Dendritic cell treated with granulocyte-macrophage colony-stimulating factor and Interleukin-4, amounts not matched to agents 40 ng/mL and 50 ng/mL, for 4 days (primary cell): Measurements from ENCODE around the gene WBP4.
"Not testable (repeated sequence)": the region's sequence is repeated elsewhere in the genome, so short reads cannot be mapped to it uniquely, and the experiment has no call there.

Source experiments
- H3K27ac Mint-ChIP-seq: one replicate; pipeline ENCODE4 v1.8.0; 2022; ENCODE audit warnings: mild to moderate bottlenecking, mixed read lengths
- H3K27me3 Mint-ChIP-seq: one replicate; pipeline ENCODE4 v1.8.0; 2022; ENCODE audit warnings: mild to moderate bottlenecking, mixed read lengths
- H3K36me3 Mint-ChIP-seq: one replicate; pipeline ENCODE4 v1.8.0; 2022; ENCODE audit warnings: low read depth, mixed read lengths
- H3K4me1 Mint-ChIP-seq: one replicate; pipeline ENCODE4 v1.8.0; 2022; ENCODE audit warnings: low read depth, mixed read lengths
- H3K4me3 Mint-ChIP-seq: one replicate; pipeline ENCODE4 v1.8.0; 2022; ENCODE audit warnings: mild to moderate bottlenecking, moderate library complexity, mixed read lengths
- H3K9me3 Mint-ChIP-seq: one replicate; pipeline ENCODE4 v1.8.0; 2022; ENCODE audit warnings: mixed read lengths
- intact Hi-C: fragments of 100-400 bp; cut with micrococcal nuclease; formaldehyde crosslinking; loops from one replicate; pipeline ENCODE4 v1.15.0; 2022

WBP4 gene

DNA sequence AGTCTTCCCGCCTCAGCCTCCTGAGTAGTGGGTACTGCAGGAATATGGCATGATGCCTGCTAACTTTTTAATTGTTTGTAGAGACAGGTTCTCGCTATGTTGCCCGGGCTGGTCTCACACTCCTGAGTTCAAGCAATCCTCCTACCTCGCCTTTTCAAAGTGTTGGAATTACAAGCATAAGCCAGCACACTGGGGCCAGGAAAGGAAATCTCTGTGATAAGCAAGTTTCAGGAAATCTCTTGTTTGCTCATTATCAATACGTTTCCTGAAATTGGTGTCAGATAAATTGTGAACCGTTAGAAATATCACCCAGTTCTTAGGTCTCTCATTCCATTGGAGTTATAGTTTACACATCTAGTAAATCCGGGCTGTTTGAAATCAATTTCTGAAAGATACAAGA is 14.2 kb downstream of the WBP4 start:
- no peaks in the 10 kb centered on the region for H3K4me1 Mint-ChIP-seq
- H3K27ac Mint-ChIP-seq, result no peak overlapping the region
- no peak overlapping the region for H3K4me3 Mint-ChIP-seq
- H3K27me3 Mint-ChIP-seq, result no peaks in the 10 kb centered on the region
- peaks cover 83% of the 10 kb centered on the region for H3K36me3 Mint-ChIP-seq
- no peaks in the 10 kb centered on the region for H3K9me3 Mint-ChIP-seq
- intact Hi-C loops, result loop anchor here (1.0 to 10.0 kb wide), 3 partner anchors 47 to 249 kb away; no protein-coding TSS in a partner anchor

DNA sequence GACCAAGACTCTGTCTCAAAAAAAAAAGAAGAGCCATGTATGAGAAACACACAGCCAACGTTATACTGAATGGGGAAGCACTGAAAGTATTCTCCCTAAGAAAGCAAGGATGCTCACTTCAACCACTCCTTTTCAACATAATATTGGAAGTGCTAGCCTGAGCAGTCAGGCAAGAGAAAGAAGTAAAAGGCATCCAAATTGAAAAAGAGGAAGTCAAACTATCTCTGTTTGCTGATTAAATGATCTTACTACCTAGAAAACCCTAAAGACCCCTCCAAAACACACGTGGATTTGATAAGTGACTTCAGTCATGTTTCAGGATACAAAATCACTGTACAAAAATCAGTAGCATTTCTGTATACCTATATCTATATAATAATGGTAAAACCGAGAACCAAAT is 16.2 kb downstream of the WBP4 start:
- Mint-ChIP-seq H3K27me3 (no peaks in the 10 kb centered on the region), H3K4me1 (no peaks in the 10 kb centered on the region), H3K9me3 (no peaks in the 10 kb centered on the region), H3K4me3 (no peak overlapping the region), H3K36me3 (peaks cover 82% of the 10 kb centered on the region), H3K27ac (no peak overlapping the region)
- intact Hi-C loops, result loop anchor here (5.0 to 10.0 kb wide), 2 partner anchors 45 to 247 kb away; no protein-coding TSS in a partner anchor

DNA sequence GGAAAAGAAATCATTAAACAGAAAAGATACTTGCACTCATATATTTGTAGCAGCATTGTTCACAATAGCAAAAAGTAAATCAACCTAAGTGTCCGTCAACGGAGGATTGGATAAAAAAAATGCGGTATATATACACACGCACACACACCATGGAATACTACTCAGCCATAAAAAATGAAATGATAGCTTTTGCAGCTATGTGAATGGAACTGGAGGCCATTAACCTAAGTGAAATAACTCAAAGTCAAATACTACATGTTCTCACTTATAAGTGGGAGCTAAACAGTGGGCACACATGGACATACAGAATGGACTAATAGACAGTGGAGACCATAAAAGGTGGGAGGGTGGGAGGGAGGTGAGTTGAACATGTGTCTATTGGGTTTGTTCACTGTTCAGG is 18.4 kb downstream of the WBP4 start:
- no peaks in the 10 kb centered on the region for H3K27me3 Mint-ChIP-seq

DNA sequence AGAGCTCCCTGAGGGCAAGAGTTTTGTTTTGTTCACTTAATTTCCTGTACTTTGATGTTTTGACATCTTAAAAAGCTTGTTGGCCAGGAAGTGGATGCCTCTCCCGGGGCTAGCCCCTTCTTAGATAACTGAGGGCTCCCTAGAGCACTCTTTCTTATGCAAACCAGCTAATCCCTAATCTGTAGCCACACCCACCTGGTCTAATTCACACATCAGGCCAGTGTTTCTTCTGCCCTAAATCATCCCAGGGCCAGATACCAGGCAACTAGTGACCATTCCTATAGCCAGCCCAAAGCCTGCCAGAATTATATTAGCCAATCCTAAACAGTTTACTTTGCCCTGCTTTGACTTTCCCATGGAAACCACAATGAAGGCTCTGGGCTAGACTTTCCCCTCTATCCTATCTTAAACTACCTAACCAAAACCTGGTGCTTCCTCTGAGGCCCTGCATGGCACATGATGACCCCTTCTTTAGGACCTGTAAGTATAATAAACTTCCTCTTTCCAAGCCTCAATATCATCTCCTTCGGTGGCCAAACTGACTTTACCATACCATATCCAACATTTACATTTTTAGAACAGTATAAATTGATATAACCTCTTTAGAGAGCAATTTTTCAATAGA is 24.8 kb downstream of the WBP4 start:
- Mint-ChIP-seq H3K27me3 (no peaks in the 10 kb centered on the region), H3K4me3 (no peak overlapping the region), H3K4me1 (peaks cover 5% of the 10 kb centered on the region), H3K9me3 (no peaks in the 10 kb centered on the region), H3K36me3 (peaks cover 41% of the 10 kb centered on the region), H3K27ac (no peak overlapping the region)
- intact Hi-C loops, result no loop called here

More for the DNA sequence above, 18.4 kb downstream of the WBP4 start:
- intact Hi-C loops, result loop anchor here (5.0 to 10.0 kb wide), 2 partner anchors 43 to 245 kb away; no protein-coding TSS in a partner anchor
- Mint-ChIP-seq H3K4me3 (no peak overlapping the region), H3K27ac (no peak overlapping the region), H3K36me3 (peaks cover 73% of the 10 kb centered on the region), H3K9me3 (no peaks in the 10 kb centered on the region), H3K4me1 (no peaks in the 10 kb centered on the region)

DNA sequence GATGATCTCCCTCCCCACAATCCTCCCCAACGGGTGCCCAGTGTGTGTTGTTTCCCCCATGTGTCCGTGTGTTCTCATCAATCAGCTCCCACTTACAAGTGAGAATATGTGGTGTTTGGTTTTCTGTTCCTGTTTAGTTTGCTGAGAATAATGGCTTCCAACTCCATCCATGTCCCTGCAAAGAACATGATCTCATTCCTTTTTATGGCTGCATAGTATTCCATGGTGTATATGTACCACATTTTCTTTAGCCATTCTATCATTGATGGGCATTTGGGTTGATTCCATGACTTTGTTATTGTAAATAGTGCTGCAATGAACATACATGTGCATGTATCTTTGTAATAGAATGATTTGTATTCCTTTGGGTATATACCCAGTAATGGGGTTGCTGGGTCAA is 34.4 kb downstream of the WBP4 start:
- H3K27me3 Mint-ChIP-seq, H3K36me3 Mint-ChIP-seq, H3K4me1 Mint-ChIP-seq, H3K9me3 Mint-ChIP-seq, H3K4me3 Mint-ChIP-seq, H3K27ac Mint-ChIP-seq, intact Hi-C loops: not testable (repeated sequence)

DNA sequence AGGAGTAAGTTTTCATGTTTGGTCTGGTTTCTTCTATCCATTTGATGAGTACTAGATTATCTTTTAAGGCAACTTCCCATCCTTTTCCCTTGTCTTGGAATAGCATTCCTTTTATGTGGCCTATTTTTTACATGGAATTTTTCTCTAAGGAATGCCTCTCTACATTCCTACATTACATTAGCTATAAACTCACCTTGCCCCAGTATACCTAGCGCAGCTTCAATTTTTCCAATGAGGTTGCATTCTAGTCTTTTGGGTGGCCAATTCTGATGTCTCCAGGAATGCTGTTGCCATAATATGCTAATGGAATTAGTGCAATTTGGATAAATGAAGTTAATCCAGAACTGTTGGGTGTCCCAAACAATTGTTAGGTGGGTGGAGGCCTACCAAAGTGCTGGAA is 37.5 kb downstream of the WBP4 start:
- H3K36me3 Mint-ChIP-seq, result no peaks in the 10 kb centered on the region
- H3K27me3 Mint-ChIP-seq, result no peaks in the 10 kb centered on the region
- H3K4me3 Mint-ChIP-seq, result no peak overlapping the region
- intact Hi-C loops, result no loop called here
- no peaks in the 10 kb centered on the region for H3K4me1 Mint-ChIP-seq
- H3K27ac Mint-ChIP-seq, result no peak overlapping the region
- H3K9me3 Mint-ChIP-seq, result no peaks in the 10 kb centered on the region

DNA sequence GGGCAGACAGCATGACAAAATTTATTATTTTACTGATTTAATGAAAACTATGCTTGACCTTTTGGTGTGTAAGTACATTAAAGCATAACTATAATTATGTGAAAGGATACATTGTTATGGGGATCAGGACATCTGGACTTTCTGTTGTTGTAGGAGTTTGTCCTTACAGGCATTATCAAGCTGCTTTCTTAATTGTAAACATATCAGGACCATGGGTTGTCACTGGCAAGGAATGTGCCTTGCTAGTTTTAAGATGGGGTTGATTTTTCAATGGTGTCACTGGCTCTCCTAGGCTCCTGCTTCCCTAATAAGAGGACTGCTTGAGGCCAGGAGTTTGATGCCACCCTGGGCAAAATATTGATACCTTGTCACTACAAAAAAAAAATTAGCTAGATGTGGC is 38.7 kb downstream of the WBP4 start:
- no peaks in the 10 kb centered on the region for H3K36me3 Mint-ChIP-seq
- H3K4me3 Mint-ChIP-seq, result no peak overlapping the region
- H3K9me3 Mint-ChIP-seq, result no peaks in the 10 kb centered on the region
- no peak overlapping the region for H3K27ac Mint-ChIP-seq
- intact Hi-C loops, result no loop called here
- H3K27me3 Mint-ChIP-seq, result no peaks in the 10 kb centered on the region
- H3K4me1 Mint-ChIP-seq, result no peaks in the 10 kb centered on the region

DNA sequence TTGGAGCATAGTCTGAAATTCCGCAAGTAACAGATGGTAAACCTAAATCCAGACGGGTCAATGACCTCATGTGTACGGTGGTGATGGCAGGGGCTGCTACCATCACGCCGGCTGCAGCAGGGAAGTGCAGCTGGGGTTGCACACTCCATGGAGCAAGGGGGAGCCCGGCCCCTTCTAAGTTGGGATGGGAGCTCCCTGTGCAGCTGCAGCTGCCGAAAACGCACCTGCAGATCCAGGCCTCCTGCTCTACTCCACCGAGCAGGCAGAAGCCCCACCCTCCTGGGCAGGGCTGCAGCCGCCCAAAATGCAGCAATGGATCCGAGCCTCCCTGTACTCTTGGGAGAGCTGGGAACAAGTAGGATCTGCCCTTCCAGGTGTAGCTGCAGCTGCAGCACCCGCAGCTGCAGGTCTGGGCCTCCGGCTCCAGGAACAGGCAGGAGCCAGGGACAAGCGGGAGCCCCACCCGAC is 45.8 kb downstream of the WBP4 start:
- H3K36me3 Mint-ChIP-seq, result no peaks in the 10 kb centered on the region
- H3K27me3 Mint-ChIP-seq, result no peaks in the 10 kb centered on the region
- no peaks in the 10 kb centered on the region for H3K4me1 Mint-ChIP-seq
- H3K4me3 Mint-ChIP-seq, result no peak overlapping the region
- no peak overlapping the region for H3K27ac Mint-ChIP-seq
- no peaks in the 10 kb centered on the region for H3K9me3 Mint-ChIP-seq
- intact Hi-C loops, result no loop called here

DNA sequence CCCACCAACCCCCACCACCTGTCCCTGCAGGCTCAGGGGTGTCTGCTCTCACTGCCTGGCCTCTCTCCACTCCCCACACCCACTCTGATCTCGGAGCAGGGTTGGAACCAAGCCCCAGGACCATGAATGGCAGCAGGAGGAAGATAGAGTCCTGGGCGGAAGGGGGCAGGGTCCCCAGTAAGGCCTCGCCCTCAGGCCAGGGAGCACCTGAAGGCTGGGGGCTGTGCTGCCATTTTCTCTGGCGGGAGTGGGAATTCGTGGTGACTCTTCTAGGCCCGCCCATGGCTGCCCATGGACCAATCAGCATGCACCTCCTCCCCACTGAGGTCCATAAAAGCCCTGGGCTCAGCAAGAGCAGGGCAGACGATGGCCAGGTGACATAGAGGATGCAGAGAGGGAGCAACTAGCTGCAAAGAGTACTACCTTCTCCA is 46.3 kb downstream of the WBP4 start:
- Mint-ChIP-seq H3K27ac (no peak overlapping the region), H3K36me3 (no peaks in the 10 kb centered on the region), H3K4me1 (no peaks in the 10 kb centered on the region), H3K4me3 (no peak overlapping the region), H3K9me3 (no peaks in the 10 kb centered on the region), H3K27me3 (no peaks in the 10 kb centered on the region)
- intact Hi-C loops, result no loop called here

DNA sequence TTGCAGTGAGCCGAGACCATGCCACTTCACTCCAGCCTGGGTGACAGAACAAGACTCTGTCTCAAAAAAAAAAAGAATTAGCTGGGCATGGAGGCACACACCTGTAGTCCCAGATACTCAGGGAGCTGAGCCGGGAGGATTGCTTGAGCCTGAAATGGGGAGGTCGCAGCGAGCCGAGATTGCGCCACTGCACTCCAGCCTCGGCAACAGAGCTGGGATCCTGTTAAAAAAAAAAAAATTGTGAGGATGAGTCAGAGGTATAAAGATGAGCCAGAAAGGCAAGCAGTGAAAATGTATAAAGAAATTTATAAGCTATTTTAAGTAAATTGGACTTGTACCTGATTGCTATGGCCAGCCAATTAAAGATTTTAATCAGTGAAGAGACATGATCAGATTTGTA is 50.1 kb downstream of the WBP4 start:
- no peak overlapping the region for H3K27ac Mint-ChIP-seq
- H3K36me3 Mint-ChIP-seq, result no peaks in the 10 kb centered on the region
- H3K27me3 Mint-ChIP-seq, result no peaks in the 10 kb centered on the region
- no peaks in the 10 kb centered on the region for H3K9me3 Mint-ChIP-seq
- intact Hi-C loops, result no loop called here
- no peak overlapping the region for H3K4me3 Mint-ChIP-seq
- peaks cover 4% of the 10 kb centered on the region for H3K4me1 Mint-ChIP-seq

DNA sequence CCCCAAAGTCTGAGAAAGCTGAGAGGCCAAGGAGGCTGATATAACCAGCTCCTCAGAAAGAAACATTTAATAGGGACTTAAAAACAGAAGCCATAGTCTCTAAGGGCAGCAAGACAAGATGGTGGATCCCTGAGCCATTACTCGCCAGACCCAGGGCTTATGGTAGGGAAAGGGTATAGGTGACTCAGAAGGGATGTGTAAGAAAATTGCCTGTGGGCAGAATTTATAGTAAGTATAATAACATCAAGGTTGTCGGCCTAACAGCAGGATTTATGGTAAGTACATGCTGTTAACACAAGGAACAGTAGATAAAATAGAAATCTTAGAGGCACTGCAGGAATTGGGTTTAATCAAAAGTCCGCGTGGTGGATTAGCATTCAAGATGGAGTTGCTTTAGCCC is 56.6 kb downstream of the WBP4 start:
- intact Hi-C loops, result no loop called here

DNA sequence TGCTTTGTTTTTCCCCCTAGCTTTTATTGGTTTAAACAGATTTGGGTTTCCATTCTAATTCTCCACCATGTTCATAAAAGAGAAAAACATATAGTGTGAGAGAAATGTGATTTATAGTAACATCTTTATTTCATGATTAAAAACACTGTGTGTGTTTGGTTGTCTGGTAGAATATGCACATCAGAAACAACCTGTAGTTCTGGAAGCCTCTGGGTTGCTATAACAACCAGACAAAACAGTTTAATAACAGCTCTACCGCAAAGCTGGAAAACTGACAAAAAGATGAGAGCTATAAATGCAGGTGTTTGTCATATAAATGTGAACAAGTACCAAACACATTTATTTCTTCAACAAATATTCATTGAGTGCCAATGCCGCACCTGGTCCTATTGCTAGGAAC is 61.5 kb downstream of the WBP4 start:
- intact Hi-C loops, result loop anchor here (5.0 kb wide), 1 partner anchor 46 kb away; no protein-coding TSS in a partner anchor
- no peaks in the 10 kb centered on the region for H3K27me3 Mint-ChIP-seq
- no peak overlapping the region for H3K4me3 Mint-ChIP-seq
- no peaks in the 10 kb centered on the region for H3K9me3 Mint-ChIP-seq
- H3K4me1 Mint-ChIP-seq, result peaks cover under 1% of the 10 kb centered on the region
- H3K36me3 Mint-ChIP-seq, result peaks cover 9% of the 10 kb centered on the region
- no peak overlapping the region for H3K27ac Mint-ChIP-seq

More for the DNA sequence above, 56.6 kb downstream of the WBP4 start:
- peaks cover 5% of the 10 kb centered on the region for H3K4me1 Mint-ChIP-seq
- H3K27ac Mint-ChIP-seq, result no peak overlapping the region
- no peaks in the 10 kb centered on the region for H3K9me3 Mint-ChIP-seq
- H3K27me3 Mint-ChIP-seq, result no peaks in the 10 kb centered on the region
- no peaks in the 10 kb centered on the region for H3K36me3 Mint-ChIP-seq
- no peak overlapping the region for H3K4me3 Mint-ChIP-seq

DNA sequence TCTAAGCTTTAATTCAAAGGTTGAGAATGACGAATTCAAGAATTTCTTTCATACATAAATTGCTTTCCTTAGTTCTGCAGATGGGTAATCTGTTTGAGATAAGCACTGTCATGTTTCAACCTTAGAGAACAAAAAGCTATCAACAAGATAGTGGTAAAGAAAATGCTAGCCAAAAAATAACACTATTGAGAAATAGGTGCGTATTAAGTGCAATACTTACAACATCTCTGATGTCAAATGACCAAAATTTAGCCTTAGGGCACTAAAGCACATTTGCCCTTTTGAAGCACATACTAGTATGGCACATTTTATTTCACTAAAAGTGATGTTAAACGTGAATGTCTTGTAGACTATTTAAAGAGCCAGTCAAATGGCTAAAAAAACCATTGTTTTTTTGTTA is 66.4 kb downstream of the WBP4 start:
- peaks cover 17% of the 10 kb centered on the region for H3K36me3 Mint-ChIP-seq
- peaks cover 23% of the 10 kb centered on the region for H3K4me1 Mint-ChIP-seq
- no peaks in the 10 kb centered on the region for H3K9me3 Mint-ChIP-seq
- no peak overlapping the region for H3K4me3 Mint-ChIP-seq
- intact Hi-C loops, result no loop called here
- no peak overlapping the region for H3K27ac Mint-ChIP-seq
- no peaks in the 10 kb centered on the region for H3K27me3 Mint-ChIP-seq

DNA sequence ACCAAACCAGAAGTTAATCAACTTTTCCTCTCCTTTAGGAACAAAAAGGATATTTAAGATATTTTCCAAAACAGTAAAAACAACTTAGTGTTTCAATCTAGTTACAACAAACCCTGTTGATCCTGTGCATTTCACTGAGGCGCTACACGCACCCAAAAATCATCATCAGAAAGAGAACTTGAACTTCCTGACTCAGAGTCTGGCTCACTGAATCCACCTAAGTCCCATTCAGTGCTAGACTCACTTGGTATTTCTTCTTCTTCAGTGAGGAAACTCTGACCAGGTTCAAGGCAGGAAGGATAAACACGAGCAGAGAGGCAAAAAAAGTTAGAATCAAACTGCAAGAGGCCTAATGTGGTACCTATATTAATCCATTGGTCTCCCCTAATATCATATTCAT is 69.0 kb downstream of the WBP4 start:
- no peaks in the 10 kb centered on the region for H3K27me3 Mint-ChIP-seq
- H3K4me3 Mint-ChIP-seq, result no peak overlapping the region
- H3K36me3 Mint-ChIP-seq, result peaks cover 20% of the 10 kb centered on the region
- peaks cover 30% of the 10 kb centered on the region for H3K4me1 Mint-ChIP-seq
- H3K27ac Mint-ChIP-seq, result no peak overlapping the region
- H3K9me3 Mint-ChIP-seq, result no peaks in the 10 kb centered on the region
- intact Hi-C loops, result loop anchor here (5.0 kb wide), 1 partner anchor 208 kb away; no protein-coding TSS in a partner anchor

DNA sequence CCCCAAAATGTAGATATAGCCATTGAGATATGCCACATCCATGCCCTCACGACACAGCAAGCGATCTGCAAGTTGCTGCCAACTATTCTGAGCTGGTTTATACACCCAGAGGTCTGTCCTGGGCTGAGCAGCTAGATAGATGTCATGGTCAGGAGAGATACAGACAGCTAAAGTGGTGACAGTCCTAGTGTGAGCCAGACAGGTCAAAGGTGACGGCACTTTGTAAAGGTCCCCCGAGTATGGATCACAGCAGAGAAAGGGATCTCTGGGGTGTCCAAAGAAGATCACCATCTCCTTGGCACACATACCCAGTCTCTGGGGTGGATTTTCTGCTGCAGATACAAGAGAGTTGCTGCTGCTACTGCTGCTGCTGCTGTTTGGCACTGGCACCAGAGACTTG is 69.9 kb downstream of the WBP4 start:
- Mint-ChIP-seq H3K36me3 (peaks cover 15% of the 10 kb centered on the region), H3K4me1 (peaks cover 30% of the 10 kb centered on the region)
- H3K27me3 Mint-ChIP-seq, H3K9me3 Mint-ChIP-seq, H3K4me3 Mint-ChIP-seq, H3K27ac Mint-ChIP-seq: not testable (repeated sequence)
- intact Hi-C loops, result loop anchor here (5.0 kb wide), 1 partner anchor 209 kb away; no protein-coding TSS in a partner anchor
